Stimulated activated CD4-positive, alpha-beta T cell treated with anti-CD3 and anti-CD28 coated beads, Interleukin-2, amount 100 ng/mL, for 48 hours (primary cell): ENCODE results near the gene MED25.
A peak's percentile ranks its signal among the peaks of the same experiment; 100 is the strongest.

Experiments used
- DNase-seq, 2 donors: peaks; one replicate each; pipeline ENCODE4 v3.0.0-alpha.2; 2020

Gene MED25

DNA sequence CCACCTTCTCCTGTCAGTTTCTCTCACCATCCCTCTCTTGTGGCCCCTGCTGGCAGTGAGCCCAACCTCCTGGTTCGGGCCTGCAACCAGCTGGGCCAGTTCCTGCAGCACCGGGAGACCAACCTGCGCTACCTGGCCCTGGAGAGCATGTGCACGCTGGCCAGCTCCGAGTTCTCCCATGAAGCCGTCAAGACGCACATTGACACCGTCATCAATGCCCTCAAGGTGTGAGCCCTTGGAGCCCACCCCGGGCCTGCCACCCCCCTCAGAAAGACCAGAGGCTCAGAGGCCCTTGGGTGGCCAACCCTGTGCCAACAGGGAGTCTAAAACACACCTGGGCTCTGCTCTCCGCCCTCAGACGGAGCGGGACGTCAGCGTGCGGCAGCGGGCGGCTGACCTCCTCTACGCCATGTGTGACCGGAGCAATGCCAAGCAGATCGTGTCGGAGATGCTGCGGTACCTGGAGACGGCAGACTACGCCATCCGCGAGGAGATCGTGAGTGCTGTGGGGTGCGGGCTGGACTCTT, 18.8 kb upstream of the MED25 start:
- DNase-seq, result no peak

GRCh38 chr19:49799798-49800376, 18.2 kb upstream of the MED25 start:
- no peak for DNase-seq

- DNase-seq, result no peak
Measured at GRCh38 chr19:49800771-49801170, 17.3 kb upstream of the MED25 start.

DNA sequence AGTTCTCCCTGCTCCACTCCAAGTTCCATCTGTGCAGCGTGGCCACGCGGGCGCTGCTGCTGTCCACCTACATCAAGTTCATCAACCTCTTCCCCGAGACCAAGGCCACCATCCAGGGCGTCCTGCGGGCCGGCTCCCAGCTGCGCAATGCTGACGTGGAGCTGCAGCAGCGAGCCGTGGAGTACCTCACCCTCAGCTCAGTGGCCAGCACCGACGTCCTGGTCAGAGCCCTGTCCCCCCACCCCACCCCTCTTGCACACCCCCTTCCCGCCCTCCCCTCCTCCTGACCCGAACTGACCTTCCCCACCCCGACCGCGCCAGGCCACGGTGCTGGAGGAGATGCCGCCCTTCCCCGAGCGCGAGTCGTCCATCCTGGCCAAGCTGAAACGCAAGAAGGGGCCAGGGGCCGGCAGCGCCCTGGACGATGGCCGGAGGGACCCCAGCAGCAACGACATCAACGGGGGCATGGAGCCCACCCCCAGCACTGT, 16.6 kb upstream of the MED25 start:
- DNase-seq, result no peak

- no peak for DNase-seq
Measured at GRCh38 chr19:49801966-49802661, 16.0 kb upstream of the MED25 start.

DNA sequence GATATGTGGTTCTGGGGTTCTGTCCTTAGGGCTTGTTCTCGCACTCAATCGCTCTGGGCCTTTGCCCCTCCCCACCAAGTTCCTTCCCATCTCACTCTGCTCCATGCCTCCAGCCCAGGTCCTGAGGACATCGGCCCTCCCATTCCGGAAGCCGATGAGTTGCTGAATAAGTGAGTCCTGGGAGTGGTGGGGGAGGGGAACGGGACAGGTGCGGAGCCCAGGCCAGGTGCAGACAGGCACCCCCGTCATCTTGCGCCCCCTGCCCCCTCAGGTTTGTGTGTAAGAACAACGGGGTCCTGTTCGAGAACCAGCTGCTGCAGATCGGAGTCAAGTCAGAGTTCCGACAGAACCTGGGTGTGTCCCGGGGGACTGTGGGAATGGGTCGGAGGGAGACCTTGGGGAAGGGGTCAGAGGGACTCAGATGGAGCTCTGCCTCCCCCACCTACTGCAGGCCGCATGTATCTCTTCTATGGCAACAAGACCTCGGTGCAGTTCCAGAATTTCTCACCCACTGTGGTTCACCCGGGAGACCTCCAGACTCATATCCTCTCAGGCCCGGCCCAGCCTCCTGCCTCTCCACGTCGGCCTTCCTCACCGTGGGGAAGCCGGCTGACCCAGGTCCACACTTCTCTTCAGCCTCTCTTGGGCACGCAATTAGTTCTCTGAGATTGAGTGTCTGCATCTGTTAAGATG, 15.1 kb upstream of the MED25 start:
- DNase-seq, result no peak

DNA sequence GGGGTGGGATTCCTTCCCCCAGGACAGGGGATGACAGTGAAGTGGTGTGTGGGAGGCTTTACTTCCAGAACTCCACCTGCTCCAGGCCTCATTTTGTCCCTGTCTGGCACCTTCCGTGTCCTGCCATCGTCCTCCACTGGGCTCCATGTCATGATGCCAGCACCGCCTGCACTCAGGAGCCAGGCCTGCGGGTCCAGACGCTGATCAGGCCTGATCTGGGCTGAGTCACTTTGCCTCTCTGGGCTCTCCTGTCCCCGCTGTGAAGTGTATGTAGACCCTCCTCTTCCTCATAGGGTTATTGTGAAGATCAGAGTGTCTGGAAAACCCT, 14.6 kb upstream of the MED25 start:
- DNase-seq, result no peak

- DNase-seq, result no peak
Measured at GRCh38 chr19:49805822-49806619, 12.1 kb upstream of the MED25 start.

- no peak for DNase-seq
Measured at GRCh38 chr19:49806620-49806959, 11.5 kb upstream of the MED25 start.

GRCh38 chr19:49807058-49807903, 10.8 kb upstream of the MED25 start:
- no peak for DNase-seq

GRCh38 chr19:49807904-49808675, 10.0 kb upstream of the MED25 start:
- no peak for DNase-seq

- DNase-seq, result peak; percentile 78 to 88
Measured at GRCh38 chr19:49808711-49809159, 9.4 kb upstream of the MED25 start.

DNA sequence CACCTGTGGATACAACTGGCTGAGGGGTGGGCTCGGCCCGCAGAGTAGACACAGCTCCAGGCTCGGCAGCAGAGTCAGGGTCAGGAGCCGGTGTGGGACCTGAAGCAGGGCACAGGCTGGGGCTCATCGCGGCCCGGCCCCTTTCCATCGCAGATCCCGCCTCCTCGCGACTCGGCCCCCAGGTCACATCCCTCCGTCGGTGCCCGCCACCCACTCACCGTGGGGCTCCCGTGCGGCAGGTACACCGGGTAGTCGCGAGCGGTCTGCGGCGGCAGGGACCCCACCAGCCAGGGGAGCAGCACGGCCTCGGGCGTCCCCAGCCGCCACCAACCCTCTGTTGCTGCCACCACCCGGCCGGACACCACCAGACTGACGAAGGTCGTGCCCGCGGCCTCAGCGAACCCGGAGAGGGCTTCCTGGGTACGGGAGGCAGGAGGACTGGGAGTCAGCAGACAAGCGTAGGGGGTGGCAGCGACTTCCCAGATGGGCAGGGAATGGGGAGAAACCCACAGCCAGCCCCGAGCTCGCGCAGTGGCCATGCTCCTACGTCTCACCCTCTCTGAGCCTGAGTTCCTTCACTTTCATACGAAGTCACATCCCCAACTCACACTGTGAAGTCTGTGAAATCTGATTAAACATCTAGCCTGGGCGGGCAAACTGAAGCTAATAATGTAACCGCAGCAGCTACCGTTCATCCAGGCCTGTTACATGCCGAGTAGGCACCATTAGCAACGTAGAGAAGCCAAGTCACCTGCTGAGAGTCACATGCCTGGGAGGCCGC, 8.7 kb upstream of the MED25 start:
- DNase-seq, result peak; percentile 19 to 45

DNA sequence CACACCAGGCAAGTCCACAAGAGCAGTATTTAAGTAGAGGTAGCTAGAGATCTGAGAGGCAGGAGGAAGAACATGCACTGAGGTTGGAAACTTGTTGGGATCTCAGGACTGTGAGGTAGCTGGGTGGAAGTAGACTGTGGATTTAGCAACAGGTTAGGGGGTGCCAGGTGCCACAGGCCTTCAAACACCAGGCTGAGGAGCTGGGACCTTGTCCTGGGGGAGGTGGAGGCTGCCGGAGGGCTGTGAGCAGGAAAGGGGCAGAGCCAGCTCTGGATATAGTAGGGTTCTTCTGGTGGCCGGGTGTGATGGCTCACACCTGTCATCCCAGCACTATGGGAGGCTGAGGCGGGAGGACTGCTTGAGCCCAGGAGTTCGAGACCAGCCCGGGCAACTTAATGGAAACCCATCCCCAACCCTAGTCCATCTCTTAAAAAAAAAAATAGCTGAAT, 8.1 kb upstream of the MED25 start:
- DNase-seq, result no peak

- DNase-seq, result no peak
Measured at GRCh38 chr19:49811328-49811727, 6.8 kb upstream of the MED25 start.

DNA sequence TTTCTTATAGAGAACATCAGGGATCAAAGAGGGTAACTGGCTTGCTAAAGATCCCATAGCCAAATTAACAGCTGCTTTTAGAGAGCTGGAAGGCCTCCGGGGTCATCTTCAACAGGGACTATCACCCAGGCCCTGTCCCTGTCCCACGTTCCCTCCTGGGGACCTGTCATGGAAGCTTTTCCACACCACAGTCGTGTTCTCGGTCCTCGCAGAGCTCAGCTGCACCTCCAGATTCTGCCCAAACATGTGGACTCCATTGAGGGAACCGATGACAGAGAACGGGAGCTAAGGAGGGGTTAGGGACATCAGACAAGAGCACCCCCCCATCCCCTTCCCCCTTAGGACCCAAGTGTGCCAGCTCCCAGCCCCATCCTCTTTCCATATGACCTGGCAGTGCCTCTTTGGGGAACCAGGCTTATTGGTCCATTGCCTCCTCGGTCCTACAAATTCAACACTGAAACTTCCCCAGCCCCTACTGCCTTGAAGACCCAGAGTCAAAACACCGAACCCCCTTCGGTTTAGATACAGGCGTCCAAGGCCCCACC, 5.6 kb upstream of the MED25 start:
- no peak for DNase-seq

DNA sequence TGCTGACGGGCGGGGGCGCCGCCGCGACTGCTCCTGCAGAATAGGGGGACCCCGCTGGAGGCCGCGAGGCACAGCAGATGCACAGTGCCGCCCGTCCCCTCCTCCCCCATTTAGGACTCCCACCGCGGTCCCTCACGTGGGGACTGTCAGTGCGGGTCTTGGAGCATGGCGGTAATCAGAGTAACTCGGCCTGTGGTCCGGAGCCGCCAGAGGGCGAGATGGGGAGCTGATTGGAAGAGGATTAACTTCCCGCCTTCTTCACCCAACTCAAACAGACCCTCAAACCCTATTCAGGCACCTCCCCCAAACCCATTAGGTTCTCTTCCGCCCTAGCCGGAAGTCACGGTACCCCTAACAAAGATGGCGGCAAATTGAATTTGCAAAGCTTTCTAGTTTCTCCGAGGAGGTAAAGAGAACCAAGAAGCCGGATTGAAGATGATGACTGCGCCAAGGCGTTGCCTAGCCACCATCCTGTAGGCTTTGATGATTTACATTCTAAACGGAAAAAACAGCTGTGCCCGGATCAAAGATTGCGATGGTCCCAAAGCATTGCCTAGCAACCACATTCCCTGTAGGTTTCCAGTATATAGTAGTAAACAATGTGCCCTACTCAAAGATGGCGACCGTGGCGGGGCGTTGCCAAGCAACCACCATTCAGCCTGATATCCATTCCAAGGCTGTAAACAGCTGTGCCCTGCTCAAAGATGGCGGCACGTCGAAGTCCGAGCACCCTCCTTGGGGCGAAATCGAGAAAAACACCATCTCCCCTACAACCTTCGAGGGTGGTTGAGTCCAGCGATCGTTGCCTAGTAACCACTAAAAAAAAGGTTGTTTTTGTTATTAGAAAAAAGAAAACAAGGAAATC, 4.9 kb upstream of the MED25 start, which contains the start of gene FUZ:
TSS of gene FUZ (minus strand) at position 296 of the 865 bp plus-strand sequence. CDS start at position 110, 186 bp downstream.
- peak; percentile 77 to 83 for DNase-seq

- DNase-seq, result no peak
Measured at GRCh38 chr19:49814010-49814409, 4.1 kb upstream of the MED25 start.

DNA sequence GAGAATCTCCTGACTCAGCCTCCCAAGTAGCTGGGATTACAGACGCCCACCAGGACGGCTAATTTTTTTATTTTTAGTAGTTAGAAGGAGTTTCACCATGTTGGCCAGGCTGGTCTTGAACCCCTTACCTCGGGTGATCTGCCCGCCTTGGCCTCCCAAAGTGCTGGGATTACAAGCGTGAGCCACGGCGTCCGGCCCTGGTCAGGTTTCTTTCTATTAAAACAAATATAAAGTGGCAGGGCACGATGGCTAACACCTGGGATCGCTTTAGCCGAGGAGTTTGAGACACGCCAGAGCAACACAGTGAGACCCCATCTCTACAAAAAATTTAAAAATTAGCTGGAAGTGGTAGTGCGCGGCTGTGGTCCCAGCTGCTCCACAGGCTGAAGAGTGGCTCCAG, 1.5 kb upstream of the MED25 start:
- DNase-seq, result no peak
